ENCODE results near the gene CSPG4.

GRCh38 chr15:75729326-75730069, 16.9 kb upstream of the CSPG4 start:
- no peak for TF ChIP-seq EZH2 (IDR thresholded peaks at IDR 0.05; ENCODE audit: borderline replicate concordance, control insufficient read depth, low read depth, low read length)
- no peak for TF ChIP-seq NR2C2 (IDR thresholded peaks at IDR 0.05; ENCODE audit: borderline replicate concordance, control insufficient read depth, insufficient read length, low read depth)
- TF ChIP-seq ZNF217 (IDR thresholded peaks at IDR 0.05), result no peak
- TF ChIP-seq TCF12 (IDR thresholded peaks at IDR 0.05; ENCODE audit: low read depth, low read length), result no peak
- TF ChIP-seq, protein P1, sequence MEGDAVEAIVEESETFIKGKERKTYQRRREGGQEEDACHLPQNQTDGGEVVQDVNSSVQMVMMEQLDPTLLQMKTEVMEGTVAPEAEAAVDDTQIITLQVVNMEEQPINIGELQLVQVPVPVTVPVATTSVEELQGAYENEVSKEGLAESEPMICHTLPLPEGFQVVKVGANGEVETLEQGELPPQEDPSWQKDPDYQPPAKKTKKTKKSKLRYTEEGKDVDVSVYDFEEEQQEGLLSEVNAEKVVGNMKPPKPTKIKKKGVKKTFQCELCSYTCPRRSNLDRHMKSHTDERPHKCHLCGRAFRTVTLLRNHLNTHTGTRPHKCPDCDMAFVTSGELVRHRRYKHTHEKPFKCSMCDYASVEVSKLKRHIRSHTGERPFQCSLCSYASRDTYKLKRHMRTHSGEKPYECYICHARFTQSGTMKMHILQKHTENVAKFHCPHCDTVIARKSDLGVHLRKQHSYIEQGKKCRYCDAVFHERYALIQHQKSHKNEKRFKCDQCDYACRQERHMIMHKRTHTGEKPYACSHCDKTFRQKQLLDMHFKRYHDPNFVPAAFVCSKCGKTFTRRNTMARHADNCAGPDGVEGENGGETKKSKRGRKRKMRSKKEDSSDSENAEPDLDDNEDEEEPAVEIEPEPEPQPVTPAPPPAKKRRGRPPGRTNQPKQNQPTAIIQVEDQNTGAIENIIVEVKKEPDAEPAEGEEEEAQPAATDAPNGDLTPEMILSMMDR (IDR thresholded peaks at IDR 0.05 in 2 of 3, conservative IDR thresholded peaks at IDR 0.05 in 1 of 3; ENCODE audit: control insufficient read depth in 2 of 3, extremely low read depth in 1 of 3, insufficient read depth in 1 of 3, low read depth in 3 of 3, low read length in 3 of 3), result no peak
- TF ChIP-seq USF2 (IDR thresholded peaks at IDR 0.05; ENCODE audit: borderline replicate concordance, low read depth, low read length), result no peak
- no peak for TF ChIP-seq TCF7 (IDR thresholded peaks at IDR 0.05; ENCODE audit: borderline replicate concordance)
- TF ChIP-seq RAD21 (IDR thresholded peaks at IDR 0.05; ENCODE audit: insufficient read depth, low read depth, low read length), result no peak
- no peak for TF ChIP-seq TBL1XR1 (IDR thresholded peaks at IDR 0.05; ENCODE audit: low read depth, low read length)
- TF ChIP-seq MYC (IDR thresholded peaks at IDR 0.05; ENCODE audit: insufficient read depth, insufficient read length, insufficient replicate concordance, low read length, severe bottlenecking), result no peak
- no peak for TF ChIP-seq ZBTB33 (IDR thresholded peaks at IDR 0.05)
- TF ChIP-seq SMAD1 (IDR thresholded peaks at IDR 0.05; ENCODE audit: low read depth, partially characterized antibody), result no peak
- no peak for TF ChIP-seq JUND (IDR thresholded peaks at IDR 0.05; ENCODE audit: low read depth, low read length)
- no peak for TF ChIP-seq EP300 (IDR thresholded peaks at IDR 0.05; ENCODE audit: borderline replicate concordance in 1 of 2, control insufficient read depth in 1 of 2, low read depth in 2 of 2, low read length in 2 of 2)
